AG04450 (cell line): ENCODE results near the gene SBDS. TPM values are rescaled to one million over a fixed set of nuclear protein-coding genes. Genes with fewer than 3 reads are reported as not detected.
A peak's percentile ranks its signal among the peaks of the same experiment; 100 is the strongest.
"Not testable (repeated sequence)": the region's sequence is repeated elsewhere in the genome, so short reads cannot be mapped to it uniquely, and the experiment has no call there.

ENCODE experiments used
- CTCF ChIA-PET: fragments of 300-600, 350-600 bp; formaldehyde crosslinking; extraction: SDS; loops from one replicate; lab custom pipeline; 2022; ENCODE audit warnings: antibody characterized with exemption, inconsistent platforms; lab: Charles Lee
- POLR2A ChIA-PET: fragments of 350-600 bp; formaldehyde crosslinking; extraction: SDS; loops from one replicate; lab custom pipeline; 2021; ENCODE audit warnings: antibody characterized with exemption, inconsistent platforms; lab: Yijun Ruan, JAX
- DNase-seq: peaks from one replicate; pipeline ENCODE4 v3.0.0-alpha.2; 2011; ENCODE audit warnings: low read depth, low spot score
- H3K27ac ChIP-seq: one replicate; pipeline ENCODE4 v1.5.1; 2012; ENCODE audit warnings: low read depth, low read length, control low read depth
- H3K27me3 ChIP-seq: one replicate; pipeline ENCODE4 v1.6.0; 2012; ENCODE audit warnings: low read length; ENCODE audit not compliant: control insufficient read depth, insufficient read depth
- H3K4me3 ChIP-seq: 2 replicates; pipeline ENCODE4 v1.5.1; 2011; ENCODE audit warnings: mild to moderate bottlenecking, low read depth, low read length, control low read depth
- H3K9me3 ChIP-seq: 2 replicates; pipeline ENCODE4 v1.5.1; 2012; ENCODE audit warnings: low read length; ENCODE audit not compliant: control insufficient read depth, insufficient read depth
- polyA plus RNA-seq: library from polyadenylated mRNA; depleted of rRNA; stranded (reverse); fragments of >200 nt; gene quantifications from 2 replicates; pipeline ENCODE4 v1.2.3, GENCODE V29; 2011
- TF ChIP-seq, protein P1 (sequence below): IDR thresholded peaks from 2 replicates; pipeline ENCODE4 v1.5.1; 2011; ENCODE audit warnings: low read depth, low read length, control low read depth, inconsistent platforms

SBDS gene
- polyA plus RNA-seq, 1 experiment, result 119 TPM

DNA sequence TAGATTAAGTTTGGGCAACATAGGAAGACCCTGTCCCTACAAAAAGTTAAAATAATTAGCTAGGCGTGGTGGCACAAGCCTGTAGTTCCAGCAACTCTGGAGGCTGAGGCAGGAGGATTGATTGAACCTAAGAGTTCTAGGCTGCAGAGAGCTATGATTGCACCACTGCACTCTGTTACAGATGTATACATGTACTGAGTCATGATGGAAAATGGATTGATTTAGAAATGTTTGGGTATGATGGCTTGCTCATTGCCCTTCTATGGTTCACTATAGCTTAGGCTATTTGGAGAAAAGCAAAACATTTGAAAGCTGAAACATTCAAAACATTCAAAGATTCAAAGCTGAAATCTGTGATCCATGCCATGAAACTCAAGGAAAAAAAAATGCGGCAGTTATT is 16.4 kb downstream of the SBDS start:
- peak; percentile 43 for DNase-seq
- CTCF ChIA-PET, result interaction anchor here (0.6 kb wide), 1 partner anchor 948 kb away, joined by 8 read pairs; no protein-coding TSS in a partner anchor
- not testable (repeated sequence) for H3K27me3 ChIP-seq, H3K4me3 ChIP-seq, H3K9me3 ChIP-seq
- H3K27ac ChIP-seq, result peak overlapping the region; percentile 80
- POLR2A ChIA-PET, result interaction anchor here (0.8 kb wide), 2 partner anchors 16 to 17 kb away, joined by 3 to 5 read pairs; partner anchors contain the start of genes SBDS and TYW1

DNA sequence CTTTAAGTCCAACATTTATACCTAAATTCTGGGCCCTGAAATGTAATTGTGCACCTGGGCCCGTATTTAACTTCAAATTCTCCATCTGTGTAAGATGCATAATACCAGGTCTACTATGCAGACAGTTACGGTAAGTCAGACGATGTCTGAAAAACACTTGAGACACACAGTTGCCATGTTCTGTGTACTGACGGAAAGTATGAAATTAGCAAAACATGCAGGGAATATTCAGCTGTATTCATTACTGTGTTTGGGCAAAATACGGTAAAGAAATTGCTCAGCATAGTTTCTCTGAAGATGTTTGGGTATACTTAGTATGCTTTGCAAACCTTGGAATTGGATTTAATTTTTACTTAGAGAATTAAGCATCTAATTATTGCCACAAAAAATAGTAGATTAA is 17.1 kb downstream of the SBDS start:
- CTCF ChIA-PET, DNase-seq, H3K27ac ChIP-seq, H3K4me3 ChIP-seq, H3K27me3 ChIP-seq, H3K9me3 ChIP-seq, POLR2A ChIA-PET: not testable (repeated sequence)

DNA sequence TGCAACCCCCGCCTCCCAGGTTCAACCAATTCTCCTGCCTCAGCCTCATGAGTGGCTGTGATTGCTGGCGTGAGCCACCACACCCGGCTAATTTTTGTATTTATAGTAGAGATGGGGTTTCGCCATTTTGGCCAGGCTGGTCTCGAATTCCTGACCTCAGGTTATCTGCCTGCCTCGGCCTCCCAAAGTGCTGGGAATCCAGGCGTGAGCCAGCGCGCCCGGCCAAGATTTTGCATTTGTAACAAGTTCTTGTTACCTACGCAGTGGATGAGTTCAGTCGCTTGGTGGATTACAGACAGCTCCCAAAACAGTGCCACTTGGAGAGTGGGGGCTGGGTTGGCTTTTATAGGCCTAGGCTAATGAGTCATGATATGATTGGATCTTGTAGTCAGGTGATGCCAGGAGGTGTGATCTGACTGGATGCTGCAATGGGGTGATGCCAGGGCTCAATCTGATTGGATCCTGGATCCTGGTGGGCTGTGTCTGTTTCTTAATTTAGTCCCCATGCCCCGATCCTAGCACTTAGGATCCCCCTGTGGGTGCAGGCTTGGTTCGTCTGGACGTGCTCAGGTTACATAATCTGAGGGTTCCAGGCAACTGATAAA is 20.3 kb downstream of the SBDS start:
- ChIA-PET POLR2A (no interaction called here), CTCF (no interaction called here)
- H3K27me3 ChIP-seq, result no peaks in the 10 kb centered on the region
- no peak overlapping the region for H3K4me3 ChIP-seq
- peaks cover 2% of the 10 kb centered on the region for H3K9me3 ChIP-seq
- no peak for DNase-seq
- TF ChIP-seq, protein P1, sequence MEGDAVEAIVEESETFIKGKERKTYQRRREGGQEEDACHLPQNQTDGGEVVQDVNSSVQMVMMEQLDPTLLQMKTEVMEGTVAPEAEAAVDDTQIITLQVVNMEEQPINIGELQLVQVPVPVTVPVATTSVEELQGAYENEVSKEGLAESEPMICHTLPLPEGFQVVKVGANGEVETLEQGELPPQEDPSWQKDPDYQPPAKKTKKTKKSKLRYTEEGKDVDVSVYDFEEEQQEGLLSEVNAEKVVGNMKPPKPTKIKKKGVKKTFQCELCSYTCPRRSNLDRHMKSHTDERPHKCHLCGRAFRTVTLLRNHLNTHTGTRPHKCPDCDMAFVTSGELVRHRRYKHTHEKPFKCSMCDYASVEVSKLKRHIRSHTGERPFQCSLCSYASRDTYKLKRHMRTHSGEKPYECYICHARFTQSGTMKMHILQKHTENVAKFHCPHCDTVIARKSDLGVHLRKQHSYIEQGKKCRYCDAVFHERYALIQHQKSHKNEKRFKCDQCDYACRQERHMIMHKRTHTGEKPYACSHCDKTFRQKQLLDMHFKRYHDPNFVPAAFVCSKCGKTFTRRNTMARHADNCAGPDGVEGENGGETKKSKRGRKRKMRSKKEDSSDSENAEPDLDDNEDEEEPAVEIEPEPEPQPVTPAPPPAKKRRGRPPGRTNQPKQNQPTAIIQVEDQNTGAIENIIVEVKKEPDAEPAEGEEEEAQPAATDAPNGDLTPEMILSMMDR, result no peak
- no peak overlapping the region for H3K27ac ChIP-seq

DNA sequence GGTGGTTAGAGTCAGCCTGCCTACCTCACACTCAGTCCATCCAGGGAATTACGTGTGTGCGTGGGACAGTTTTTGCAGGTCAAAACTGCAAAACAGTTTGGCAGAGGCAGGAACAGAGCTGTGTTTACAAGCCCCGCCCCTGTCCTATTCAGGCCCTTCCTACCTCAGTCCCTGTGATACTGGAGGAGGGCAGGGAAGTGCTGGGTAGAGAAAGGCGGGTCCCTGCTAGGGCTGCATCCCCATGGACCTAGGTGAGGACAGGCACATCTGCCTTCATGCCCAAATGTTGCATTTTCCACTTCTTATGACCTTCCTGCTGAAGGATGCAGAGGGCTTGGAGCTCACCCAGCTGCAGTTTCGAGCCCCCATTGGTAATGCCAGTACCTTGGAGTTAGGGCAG is 25.1 kb downstream of the SBDS start:
- Histone ChIP-seq H3K4me3 (no peak overlapping the region), H3K27me3 (no peaks in the 10 kb centered on the region), H3K27ac (no peak overlapping the region), H3K9me3 (no peaks in the 10 kb centered on the region; the same call in 1 of the 2 replicates)
- DNase-seq, result no peak
- ChIA-PET POLR2A (no interaction called here), CTCF (no interaction called here)
- TF ChIP-seq, protein P1, result no peak

DNA sequence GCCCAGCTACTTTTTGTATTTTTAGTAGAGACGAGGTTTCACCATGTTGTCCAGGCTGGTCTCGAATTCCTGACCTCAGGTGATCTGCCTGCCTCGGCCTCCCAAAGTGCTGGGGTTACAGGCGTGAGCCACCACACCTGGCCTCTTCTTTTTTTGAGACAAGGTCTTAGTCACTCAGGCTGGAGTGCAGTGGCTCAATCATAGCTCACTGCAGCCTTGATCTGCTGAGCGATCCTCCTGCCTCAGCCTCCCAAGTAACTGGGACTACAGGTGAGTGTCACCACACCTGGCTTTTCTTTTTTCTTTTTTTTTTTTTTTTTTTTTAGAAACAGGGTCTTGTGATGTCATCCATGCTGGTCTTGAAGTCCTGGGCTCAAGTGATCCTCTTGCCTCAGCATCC is 26.4 kb downstream of the SBDS start:
- H3K4me3 ChIP-seq, DNase-seq, H3K27ac ChIP-seq, H3K27me3 ChIP-seq, H3K9me3 ChIP-seq, CTCF ChIA-PET: not testable (repeated sequence)
- POLR2A ChIA-PET, result interaction anchor here (0.7 kb wide), 1 partner anchor 43 kb away, joined by 3 read pairs; no protein-coding TSS in a partner anchor

DNA sequence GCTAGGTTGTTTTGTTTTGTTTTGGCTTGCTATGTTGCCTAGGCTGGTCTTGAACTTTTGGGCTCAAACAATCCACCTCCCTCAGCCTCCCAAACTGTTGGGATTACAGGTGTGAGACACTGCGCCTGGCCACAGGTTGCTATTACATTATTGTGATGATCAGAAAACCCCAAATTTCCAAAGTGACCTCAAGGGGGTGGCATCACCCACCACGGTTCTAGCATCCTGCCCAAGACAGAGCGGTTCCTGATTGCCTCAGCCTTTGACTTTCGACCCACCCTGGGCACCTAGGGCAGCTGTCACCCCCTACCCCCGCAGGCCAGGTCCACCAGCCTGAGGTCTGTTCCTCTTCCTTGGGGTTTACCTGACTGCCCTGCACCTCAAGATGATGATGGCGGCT is 28.4 kb downstream of the SBDS start:
- TF ChIP-seq, protein P1, result no peak
- ChIA-PET CTCF (no interaction called here), POLR2A (interaction anchor here (0.7 kb wide), 1 partner anchor 9 kb away, joined by 4 read pairs; no protein-coding TSS in a partner anchor)
- Histone ChIP-seq H3K27me3 (no peaks in the 10 kb centered on the region), H3K4me3 (no peak overlapping the region), H3K9me3 (no peaks in the 10 kb centered on the region; the same call in 1 of the 2 replicates), H3K27ac (no peak overlapping the region)
- DNase-seq, result no peak
